Frontal cortex (tissue), 4 donors: ENCODE results near the gene MLANA. TPM values are rescaled to one million over a fixed set of nuclear protein-coding genes. Genes with fewer than 3 reads are reported as not detected.
"Not testable (repeated sequence)": the region's sequence is repeated elsewhere in the genome, so short reads cannot be mapped to it uniquely, and the experiment has no call there.

Experiments
- DNase-seq, 2 donors: peaks; one replicate each; pipeline ENCODE4 v3.0.0; 2012; ENCODE audit warnings: low spot score in 2 of 2
- FAIRE-seq: peaks from 2 replicates; lab custom pipeline; 2012; peaks lifted over from hg19 to GRCh38; lab: Jason Lieb, UNC
- total RNA-seq: library from RNA; depleted of rRNA; stranded (reverse); fragments of >200 nt; gene quantifications from one replicate; pipeline ENCODE4 v1.2.3, GENCODE V29; 2014
- donor health status: control.
- donor health status: control.
- donor health status: control.

The MLANA gene
- total RNA-seq, 1 donor from 2014 or later: not detected

GRCh38 chr9:5868235-5868634 is 22.5 kb upstream of the MLANA start:
- no peak for DNase-seq
- FAIRE-seq: no peak

GRCh38 chr9:5869315-5870019 is 21.2 kb upstream of the MLANA start:
- DNase-seq (no peak), FAIRE-seq (no peak)

- no peak for FAIRE-seq
- DNase-seq: no peak
Observed at GRCh38 chr9:5870020-5870339, 20.7 kb upstream of the MLANA start.

- no peak for FAIRE-seq
- DNase-seq: no peak
Observed at GRCh38 chr9:5870691-5871090, 20.0 kb upstream of the MLANA start.

GRCh38 chr9:5871785-5872184 is 18.9 kb upstream of the MLANA start:
- FAIRE-seq: no peak
- DNase-seq: no peak

- FAIRE-seq (no peak), DNase-seq (no peak)
Observed at GRCh38 chr9:5872511-5872910, 18.2 kb upstream of the MLANA start.

GRCh38 chr9:5873439-5873838 is 17.2 kb upstream of the MLANA start:
- FAIRE-seq: no peak
- no peak for DNase-seq

GRCh38 chr9:5874048-5874447 is 16.6 kb upstream of the MLANA start:
- no peak for FAIRE-seq

GRCh38 chr9:5876026-5876425 is 14.7 kb upstream of the MLANA start:
- no peak for FAIRE-seq
- no peak for DNase-seq

More at GRCh38 chr9:5874048-5874447, 16.6 kb upstream of the MLANA start:
- DNase-seq: no peak

- DNase-seq: no peak
- FAIRE-seq: no peak
Observed at GRCh38 chr9:5876711-5877110, 14.0 kb upstream of the MLANA start.

- DNase-seq (no peak), FAIRE-seq (no peak)
Observed at GRCh38 chr9:5879419-5880181, 11.1 kb upstream of the MLANA start.

- not testable (repeated sequence) for DNase-seq
Observed at GRCh38 chr9:5882244-5883012, 8.3 kb upstream of the MLANA start.

GRCh38 chr9:5884191-5884590 is 6.5 kb upstream of the MLANA start:
- FAIRE-seq (no peak), DNase-seq (no peak)

More at GRCh38 chr9:5882244-5883012, 8.3 kb upstream of the MLANA start:
- not testable (repeated sequence) for FAIRE-seq

GRCh38 chr9:5886114-5886939 is 4.4 kb upstream of the MLANA start:
- DNase-seq: peak in 1 of 2 donors; percentile 70
- FAIRE-seq: no peak

- DNase-seq (no peak), FAIRE-seq (no peak)
Observed at GRCh38 chr9:5892456-5893133, 1.9 kb downstream of the MLANA start.

GRCh38 chr9:5893134-5893505 is 2.4 kb downstream of the MLANA start:
- FAIRE-seq (no peak), DNase-seq (no peak)

GRCh38 chr9:5893591-5894236 is 3.0 kb downstream of the MLANA start:
- FAIRE-seq: no peak

GRCh38 chr9:5894237-5894959 is 3.7 kb downstream of the MLANA start:
- DNase-seq: no peak
- FAIRE-seq: no peak

More at GRCh38 chr9:5893591-5894236, 3.0 kb downstream of the MLANA start:
- DNase-seq: no peak
